Epidermal melanocyte (primary cell): ENCODE measurements around the gene DACT2.
"Not testable (repeated sequence)": the region's sequence is repeated elsewhere in the genome, so short reads cannot be mapped to it uniquely, and the experiment has no call there.

Source experiments
- DNase-seq: peaks from one replicate; pipeline ENCODE4 v3.0.0; 2011; ENCODE audit warnings: low spot score; ENCODE audit not compliant: insufficient read length

The DACT2 gene, protein sequence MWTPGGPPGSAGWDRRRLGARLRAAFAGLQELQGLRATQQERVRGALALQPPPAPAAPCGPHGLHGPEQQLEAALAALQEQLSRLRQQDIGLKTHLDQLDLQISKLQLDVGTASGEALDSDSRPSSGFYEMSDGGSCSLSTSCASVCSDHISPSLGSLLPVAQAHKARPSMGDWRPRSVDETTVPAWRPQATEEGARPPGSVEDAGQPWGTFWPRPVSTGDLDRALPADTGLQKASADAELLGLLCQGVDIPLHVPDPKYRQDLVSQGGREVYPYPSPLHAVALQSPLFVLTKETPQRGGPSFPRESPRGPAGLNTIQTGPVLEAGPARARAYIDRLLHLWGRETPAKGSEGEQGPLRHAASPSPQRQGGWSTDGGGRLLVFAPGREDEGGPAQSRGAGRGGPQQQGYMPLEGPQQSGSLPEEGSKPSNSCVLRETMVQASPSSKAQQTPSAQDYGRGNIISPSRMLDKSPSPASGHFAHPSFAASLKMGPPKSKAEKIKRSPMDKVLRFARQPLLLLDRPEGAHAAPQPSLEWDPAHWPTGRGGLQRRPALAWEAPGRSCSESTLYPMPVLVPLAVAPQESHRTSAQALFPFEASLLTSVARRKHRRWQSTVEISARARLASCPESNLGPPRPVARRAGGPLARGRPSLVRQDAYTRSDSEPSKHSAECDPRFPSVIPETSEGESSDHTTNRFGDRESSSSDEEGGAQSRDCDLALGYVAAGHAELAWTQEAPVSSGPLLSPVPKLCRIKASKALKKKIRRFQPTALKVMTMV

DNA sequence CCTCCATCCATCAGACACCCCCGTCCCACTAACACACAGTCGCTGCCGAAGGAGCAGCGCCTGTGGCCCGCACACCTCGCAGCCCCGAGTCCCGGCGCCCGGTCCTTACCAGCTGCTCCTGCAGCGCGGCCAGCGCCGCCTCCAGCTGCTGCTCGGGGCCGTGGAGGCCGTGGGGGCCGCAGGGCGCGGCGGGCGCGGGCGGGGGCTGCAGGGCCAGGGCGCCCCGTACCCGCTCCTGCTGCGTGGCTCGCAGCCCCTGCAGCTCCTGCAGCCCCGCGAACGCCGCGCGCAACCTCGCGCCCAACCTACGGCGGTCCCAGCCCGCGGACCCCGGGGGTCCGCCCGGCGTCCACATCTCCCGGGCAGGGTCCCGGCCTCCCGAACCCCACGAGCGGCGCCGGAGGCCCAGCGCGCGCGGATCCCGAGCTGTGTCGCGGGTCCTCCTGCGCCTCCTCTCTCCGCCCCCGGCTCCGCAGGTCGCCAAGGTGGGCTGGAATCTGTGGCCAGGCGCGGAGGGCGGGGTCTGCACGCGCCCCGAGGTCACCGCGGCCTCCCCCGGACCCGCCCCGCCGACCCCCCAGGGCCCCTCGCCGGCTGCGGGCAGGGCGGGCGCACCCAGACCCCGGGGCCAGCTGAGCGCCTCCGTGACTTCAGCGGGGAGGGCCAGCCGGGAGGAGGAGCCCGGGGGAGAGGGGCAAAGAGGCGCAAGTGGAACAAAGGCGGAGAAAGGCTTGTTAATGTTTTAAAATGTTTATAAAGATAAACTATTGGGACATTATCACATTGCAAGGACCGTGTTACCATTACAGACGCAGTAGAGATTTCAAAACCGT, at the start of gene DACT2:
DACT2 (minus strand) TSS at position 499 of the 833 bp plus-strand sequence; CDS start at position 355, 144 bp downstream.
- DNase-seq, result no peak

- no peak for DNase-seq
Measured at GRCh38 chr6:168368936-168369335, 49.4 kb upstream of the DACT2 start.

GRCh38 chr6:168368066-168368820, 48.7 kb upstream of the DACT2 start:
- no peak for DNase-seq

- DNase-seq, result no peak
Measured at GRCh38 chr6:168367285-168367751, 47.7 kb upstream of the DACT2 start.

- no peak for DNase-seq
Measured at GRCh38 chr6:168366473-168366872, 46.9 kb upstream of the DACT2 start.

DNA sequence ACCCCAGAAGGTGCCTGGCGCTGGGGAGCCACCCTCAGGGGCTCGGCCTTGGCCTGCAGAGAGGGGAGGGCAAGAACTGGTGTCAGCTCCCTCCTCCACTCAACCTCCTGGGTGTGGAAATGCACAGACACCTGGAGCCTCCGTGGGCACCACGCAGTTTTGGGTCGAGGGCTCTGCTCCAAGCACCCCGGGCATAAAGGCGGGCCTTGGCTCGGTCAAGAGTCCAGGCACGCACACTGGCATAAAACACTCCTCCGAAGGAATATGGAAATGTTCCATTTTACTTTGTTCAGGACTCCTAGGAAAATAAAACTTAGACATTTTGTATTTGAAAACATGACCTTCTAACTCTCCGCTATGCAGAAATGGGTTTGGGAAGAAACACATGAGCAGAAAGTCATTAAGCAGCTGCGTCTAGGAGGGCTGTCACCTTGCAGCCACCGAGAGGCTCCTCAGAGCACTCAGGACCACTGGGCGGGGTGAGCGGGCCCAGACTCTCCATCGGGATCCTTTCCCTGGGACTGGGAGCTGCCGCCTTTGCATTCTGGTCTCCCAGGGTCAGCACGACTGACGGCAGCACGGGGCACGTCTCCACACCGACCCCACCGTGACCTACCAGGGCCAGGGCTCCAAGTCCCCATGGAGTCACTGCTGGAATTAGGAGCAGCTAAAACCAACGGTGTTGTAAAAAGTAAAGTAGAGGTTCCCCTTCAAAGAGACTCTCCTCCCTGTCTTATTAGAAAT, 46.0 kb upstream of the DACT2 start:
- no peak for DNase-seq

GRCh38 chr6:168364793-168365421, 45.3 kb upstream of the DACT2 start:
- DNase-seq, result no peak

DNA sequence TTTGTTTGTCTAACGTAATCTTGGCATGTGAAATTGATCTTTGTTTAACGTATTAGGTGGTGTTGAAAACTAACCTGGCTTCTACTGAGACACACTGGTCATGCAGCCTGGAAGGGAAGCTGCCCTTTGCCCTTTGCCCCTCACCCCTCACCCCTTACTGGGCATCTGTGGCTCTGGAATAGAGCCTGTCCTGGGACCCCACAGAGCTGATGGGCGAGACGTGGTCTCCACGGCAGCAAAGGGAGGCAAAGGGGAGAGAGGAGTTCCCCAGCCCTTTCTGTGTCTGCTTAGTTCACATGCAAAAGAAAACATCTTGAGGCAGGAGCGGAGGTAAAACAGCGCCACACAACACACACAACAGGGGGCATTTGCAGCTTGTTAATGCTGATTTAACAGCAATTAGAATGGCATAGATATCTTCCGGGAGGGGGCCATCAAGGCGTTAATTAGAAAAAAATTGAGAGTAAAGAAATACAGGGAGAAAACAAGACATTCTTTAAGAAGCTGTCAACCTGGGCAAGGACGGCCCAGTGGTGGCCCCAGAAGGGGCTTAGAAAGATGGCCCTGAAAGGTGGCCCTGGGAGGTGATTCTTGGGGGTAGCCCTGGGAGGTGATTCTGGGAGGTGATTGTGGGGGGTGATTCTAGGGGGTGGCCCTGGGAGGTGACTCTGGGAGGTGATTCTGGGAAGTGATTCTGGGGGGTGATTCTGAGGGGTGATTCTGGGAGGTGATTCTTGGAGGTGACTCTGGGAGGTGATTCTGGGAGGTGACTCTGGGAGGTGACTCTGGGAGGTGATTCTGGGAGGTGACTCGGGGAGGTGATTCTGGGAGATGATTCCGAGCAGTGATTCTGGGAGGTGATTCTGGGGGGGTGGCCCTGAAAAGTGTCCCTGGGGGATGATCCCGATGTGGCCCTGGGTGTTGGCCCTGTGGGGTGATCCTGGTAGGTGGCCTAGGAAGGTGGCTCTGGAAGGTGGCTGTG, 44.5 kb upstream of the DACT2 start:
- no peak for DNase-seq

GRCh38 chr6:168363302-168363701, 43.7 kb upstream of the DACT2 start:
- no peak for DNase-seq

DNA sequence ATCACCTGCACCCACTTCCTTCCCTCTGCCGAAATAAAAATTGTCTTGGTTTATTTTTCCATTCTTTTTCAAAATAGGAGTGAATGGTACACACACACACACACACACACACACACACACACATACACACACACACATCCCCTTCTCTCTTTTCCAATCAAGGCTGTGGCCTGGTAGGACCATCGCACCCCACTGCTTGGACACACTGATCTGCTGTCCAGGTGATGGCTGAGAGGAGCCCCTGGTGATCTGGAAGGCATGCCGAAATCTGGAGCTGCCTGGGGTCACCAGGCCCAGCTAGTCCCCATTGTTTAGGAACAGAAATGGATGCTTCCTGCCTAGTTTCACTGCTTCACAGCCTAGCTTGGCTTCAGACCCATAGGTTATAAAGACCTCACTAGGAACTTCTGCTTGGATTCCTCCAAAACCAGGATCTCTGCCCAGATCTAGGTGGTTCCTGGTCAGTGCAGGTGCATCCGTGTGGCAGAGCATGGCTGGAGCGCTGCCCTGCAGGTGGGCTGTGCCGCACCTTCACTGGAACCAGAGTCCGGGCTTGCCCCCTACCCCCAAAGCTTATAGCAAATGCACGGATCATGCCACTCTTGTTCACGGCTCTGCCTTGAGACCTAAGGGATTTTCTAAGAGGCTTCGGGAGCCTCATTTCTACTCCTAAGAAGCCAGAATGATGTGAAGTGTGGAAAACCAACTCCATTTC, 42.9 kb upstream of the DACT2 start:
- DNase-seq, result no peak

- no peak for DNase-seq
Measured at GRCh38 chr6:168361766-168362165, 42.2 kb upstream of the DACT2 start.

- DNase-seq, result no peak
Measured at GRCh38 chr6:168359794-168360193, 40.2 kb upstream of the DACT2 start.

DNA sequence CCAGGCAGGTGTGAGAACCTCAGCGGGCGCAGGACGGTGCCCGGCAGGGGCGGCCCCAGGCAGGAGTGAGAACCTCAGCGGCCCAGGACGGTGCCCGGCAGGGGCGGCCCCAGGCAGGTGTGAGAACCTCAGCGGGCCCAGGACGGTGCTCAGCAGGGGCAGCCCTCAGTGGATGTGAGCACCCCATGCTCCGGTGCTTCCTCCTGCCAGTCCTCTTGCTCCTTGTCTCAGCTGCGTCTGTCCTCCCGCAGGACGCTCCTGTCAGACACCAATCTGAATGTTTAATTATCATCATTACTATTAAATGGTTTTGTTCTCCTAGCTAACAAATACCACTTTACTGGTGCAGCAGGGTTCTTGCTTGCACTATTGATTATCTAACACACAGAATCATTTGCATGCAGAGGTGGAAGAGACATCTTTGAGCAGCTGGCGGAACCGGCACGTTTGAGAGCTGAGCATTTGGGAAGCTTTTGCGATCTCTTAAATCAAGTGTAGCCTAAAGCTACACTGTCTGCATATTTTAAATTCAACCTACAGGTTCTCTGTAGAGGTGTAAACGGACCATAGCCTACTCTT, 39.4 kb upstream of the DACT2 start:
- DNase-seq, result no peak

DNA sequence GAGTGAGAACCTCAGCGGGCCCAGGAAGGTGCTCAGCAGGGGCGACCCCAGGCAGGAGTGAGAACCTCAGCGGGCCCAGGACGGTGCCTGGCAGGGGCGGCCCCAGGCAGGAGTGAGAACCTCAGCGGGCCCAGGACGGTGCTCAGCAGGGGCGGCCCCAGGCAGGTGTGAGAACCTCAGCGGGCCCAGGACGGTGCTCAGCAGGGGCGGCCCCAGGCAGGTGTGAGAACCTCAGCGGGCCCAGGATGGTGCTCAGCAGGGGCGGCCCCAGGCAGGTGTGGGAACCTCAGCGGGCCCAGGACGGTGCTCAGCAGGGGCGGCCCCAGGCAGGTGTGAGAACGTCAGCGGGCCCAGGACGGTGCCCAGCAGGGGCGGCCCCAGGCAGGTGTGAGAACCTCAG, 37.3 kb upstream of the DACT2 start:
- not testable (repeated sequence) for DNase-seq

DNA sequence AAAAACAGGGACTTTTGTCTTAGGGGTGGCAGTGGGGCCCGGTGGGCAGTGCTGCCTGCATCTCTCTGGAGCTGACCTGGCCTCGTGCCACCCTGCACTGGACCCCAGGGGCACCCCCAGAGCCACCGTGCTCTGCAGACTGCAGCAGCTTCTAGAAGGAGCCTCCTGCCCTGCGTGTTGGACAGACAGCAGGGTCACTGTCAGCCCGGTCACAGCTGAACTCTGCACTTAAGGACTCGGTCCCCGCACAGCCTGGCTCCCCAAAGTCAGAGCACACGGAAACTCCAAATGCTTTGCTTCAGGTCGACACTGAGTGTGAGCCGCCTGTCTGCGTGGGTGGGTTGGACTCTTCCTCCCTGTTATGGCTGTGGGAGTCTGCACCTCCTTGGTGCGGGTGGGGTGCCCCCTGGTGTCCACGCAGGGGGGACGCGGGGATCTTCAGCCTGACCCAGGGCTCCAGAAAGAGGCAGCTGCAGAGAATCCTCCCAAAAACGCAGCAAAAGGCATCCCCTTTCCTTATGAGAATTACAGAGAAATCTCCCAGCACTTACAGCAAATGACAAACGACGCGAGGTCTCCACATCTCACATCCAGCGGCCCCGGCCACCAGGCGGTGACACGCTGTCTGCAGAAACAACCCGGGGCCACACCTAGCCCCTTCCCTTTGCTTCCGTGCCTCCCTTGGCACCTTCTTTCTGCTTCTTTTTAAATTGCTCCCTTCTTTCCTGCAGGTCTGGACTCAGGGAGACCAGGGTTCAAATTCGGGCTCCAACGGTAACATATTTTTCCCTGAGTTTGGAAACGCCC, 36.3 kb upstream of the DACT2 start:
- no peak for DNase-seq

DNA sequence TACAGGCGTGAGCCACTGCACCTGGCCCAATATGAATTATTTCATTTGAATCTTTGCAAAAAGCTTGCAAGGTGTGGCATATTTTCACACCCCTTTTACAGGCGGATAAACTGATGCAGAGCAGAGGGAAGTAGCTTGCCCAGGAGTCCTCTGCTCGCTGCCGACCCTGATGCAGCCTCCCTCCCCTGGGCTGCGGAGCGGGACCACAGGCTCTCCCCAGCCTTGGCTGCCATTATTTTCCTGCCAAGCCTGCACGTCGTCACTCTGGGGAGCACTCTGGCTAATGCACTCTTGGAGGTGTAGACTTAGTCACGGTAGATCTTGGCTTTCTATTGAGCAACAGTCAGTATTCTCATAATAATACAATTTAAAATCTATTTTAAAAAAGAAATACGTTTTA, 34.8 kb upstream of the DACT2 start:
- DNase-seq, result no peak

DNA sequence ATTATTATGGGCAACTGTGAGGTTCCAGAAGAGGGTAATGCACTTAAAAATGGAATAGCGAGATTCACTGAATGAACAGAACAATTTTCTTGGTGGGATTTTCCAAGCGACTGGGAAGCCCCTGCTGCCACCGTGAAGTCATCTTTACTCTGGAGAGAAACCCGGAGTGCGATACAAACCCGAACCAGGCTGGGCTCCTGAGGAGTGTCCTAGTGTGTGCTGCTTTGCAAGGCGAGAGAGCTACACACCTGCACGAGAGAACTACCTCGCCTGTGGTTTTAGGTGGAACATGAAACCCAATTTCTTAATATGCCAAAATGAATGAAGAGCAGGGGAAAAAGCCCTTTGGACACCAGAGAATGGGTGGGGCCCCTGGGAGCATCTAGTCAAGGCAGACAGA, 33.5 kb upstream of the DACT2 start:
- DNase-seq, result no peak
